Embryonic facial prominence (tissue), 1 donor: ENCODE results near the gene RNLS.

ENCODE experiments used
- DNase-seq: peaks from one replicate; pipeline ENCODE4 v3.0.0-alpha.2; 2016; ENCODE audit errors: extremely low spot score

Gene RNLS

DNA sequence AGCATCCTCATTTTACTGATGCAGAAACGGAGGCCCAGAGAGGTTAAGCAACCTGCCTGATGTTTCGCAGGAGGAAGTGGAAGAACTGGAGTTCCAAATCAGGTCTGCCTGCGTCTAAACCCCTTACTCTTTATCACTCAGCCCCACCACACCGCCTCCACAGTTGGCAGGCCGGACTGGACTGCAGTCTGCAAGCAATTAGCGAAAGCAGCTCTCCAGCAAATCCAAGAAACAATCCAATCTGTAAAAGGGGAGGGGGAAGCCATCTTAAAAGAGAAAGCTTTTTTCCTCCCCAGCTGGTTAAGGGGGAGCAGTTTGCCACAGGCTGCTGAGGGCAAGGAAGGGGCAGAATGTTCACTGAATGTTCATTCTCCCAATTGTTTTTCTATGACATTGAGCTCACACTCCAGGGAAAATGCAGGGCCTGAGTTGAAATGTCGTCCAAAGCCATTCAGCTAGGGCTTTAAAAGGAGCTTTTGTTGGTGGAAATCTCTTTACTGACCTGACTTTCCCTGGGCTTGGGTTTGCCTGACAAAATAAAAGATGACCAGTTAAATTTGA, 350.1 kb downstream of the RNLS start:
- no peak for DNase-seq

- no peak for DNase-seq
Observed at GRCh38 chr10:88232029-88232895, 350.9 kb downstream of the RNLS start.

- no peak for DNase-seq
Observed at GRCh38 chr10:88230251-88230650, 352.9 kb downstream of the RNLS start.

- no peak for DNase-seq
Observed at GRCh38 chr10:88228130-88228529, 355.0 kb downstream of the RNLS start.

DNA sequence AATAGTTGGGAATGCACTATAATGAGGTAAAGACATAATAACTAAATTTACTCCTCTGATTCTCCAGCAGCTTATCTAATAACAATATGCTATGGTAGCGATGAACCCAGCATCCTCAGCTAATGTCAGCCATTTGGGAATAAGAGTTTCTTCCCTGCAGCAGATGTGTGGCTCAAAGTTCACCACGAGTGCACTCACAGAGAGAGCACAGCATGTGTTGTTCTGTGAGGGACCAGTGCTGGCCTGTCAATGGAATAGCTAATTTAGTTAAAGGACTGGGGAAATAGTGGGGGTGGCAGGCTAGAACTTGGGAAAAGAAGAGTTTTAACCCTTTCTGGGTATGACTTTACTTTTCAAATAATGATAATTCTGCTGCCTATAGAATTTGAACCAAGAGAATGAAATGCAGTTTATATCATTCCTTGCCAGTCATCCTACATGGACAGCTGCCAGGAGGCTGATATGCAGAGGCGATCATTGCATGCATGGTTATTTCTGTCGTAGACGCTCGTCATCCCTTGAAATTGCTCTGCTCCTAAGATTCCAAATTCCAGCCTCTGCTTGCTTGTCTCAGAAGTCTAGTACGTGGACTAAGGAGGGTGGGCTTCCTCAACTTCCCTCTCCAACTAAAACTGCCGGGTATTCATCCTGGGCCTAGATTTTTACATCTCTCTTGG, 355.6 kb downstream of the RNLS start:
- no peak for DNase-seq

DNA sequence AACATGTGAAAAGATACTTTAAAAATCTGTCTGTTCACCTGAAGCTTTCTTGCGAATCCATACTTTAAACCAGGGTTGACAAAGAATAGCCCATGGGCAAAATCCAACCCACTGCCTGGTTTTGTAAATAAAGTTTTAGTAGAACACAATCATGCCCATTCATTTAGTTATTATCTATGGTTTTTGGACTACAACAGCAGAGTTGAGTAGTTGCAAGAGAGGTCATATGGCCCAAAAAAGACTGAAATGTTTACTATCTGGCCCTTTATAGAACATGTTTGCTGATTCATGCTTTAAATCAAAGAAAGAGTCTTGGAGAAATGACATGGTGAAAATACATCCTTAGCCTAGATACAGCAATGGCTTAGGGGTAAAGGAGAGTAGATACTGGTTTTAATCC, 356.2 kb downstream of the RNLS start:
- DNase-seq: no peak

GRCh38 chr10:88226071-88226659, 357.0 kb downstream of the RNLS start:
- DNase-seq: no peak
